HEK293 (cell line): Measurements from ENCODE around the gene CCDC3.

Experiments
- ZBTB26 ChIP-seq: fragments of 450-650 bp; formaldehyde crosslinking; optimal IDR thresholded peaks from 2 replicates; pipeline ENCODE3; 2016; ENCODE audit warnings: missing biosample characterization, mild to moderate bottlenecking, missing genetic modification characterization
- ZNF302 ChIP-seq: fragments of 450-650 bp; formaldehyde crosslinking; IDR thresholded peaks from 2 replicates; pipeline ENCODE4 v1.5.1; 2016; ENCODE audit warnings: missing biosample characterization, missing genetic modification characterization, low read depth
- ZNF433 ChIP-seq: fragments of 450-650 bp; formaldehyde crosslinking; IDR thresholded peaks from 2 replicates; pipeline ENCODE4 v1.5.1; 2016; ENCODE audit warnings: missing biosample characterization, missing genetic modification characterization, low read depth
- ZNF529 ChIP-seq: fragments of 450-650 bp; formaldehyde crosslinking; IDR thresholded peaks from 2 replicates; pipeline ENCODE4 v1.5.1; 2017; ENCODE audit warnings: missing genetic modification characterization, missing biosample characterization; ENCODE audit not compliant: insufficient replicate concordance
- ZNF670 ChIP-seq: fragments of 450-650 bp; formaldehyde crosslinking; IDR thresholded peaks from 2 replicates; pipeline ENCODE4 v1.5.1; 2016; ENCODE audit warnings: missing biosample characterization, missing genetic modification characterization, low read depth
- ZNF707 ChIP-seq: fragments of 450-650 bp; formaldehyde crosslinking; IDR thresholded peaks from 2 replicates; pipeline ENCODE4 v1.5.1; 2016; ENCODE audit warnings: missing biosample characterization, missing genetic modification characterization
- ZNF792 ChIP-seq: fragments of 450-650 bp; formaldehyde crosslinking; IDR thresholded peaks from 2 replicates; pipeline ENCODE4 v1.5.1; 2016; ENCODE audit warnings: missing biosample characterization, missing genetic modification characterization
- TF ChIP-seq, protein P1 (sequence below): fragments of 450-650 bp; formaldehyde crosslinking; IDR thresholded peaks from 2 replicates; pipeline ENCODE4 v1.5.1; 2016; ENCODE audit warnings: missing biosample characterization, missing genetic modification characterization

GRCh38 chr10:12974078-12974477 lies 27.4 kb downstream of the CCDC3 start:
- no peak for TF ChIP-seq ZNF302
- no peak for TF ChIP-seq ZNF529 (tag by site-specific recombination)
- TF ChIP-seq ZBTB26 (tag by site-specific recombination): no peak
- TF ChIP-seq ZNF707 (tag by site-specific recombination): no peak
- TF ChIP-seq ZNF433 (tag by site-specific recombination): no peak
- no peak for TF ChIP-seq ZNF670 (tag by site-specific recombination)
- TF ChIP-seq, protein P1, sequence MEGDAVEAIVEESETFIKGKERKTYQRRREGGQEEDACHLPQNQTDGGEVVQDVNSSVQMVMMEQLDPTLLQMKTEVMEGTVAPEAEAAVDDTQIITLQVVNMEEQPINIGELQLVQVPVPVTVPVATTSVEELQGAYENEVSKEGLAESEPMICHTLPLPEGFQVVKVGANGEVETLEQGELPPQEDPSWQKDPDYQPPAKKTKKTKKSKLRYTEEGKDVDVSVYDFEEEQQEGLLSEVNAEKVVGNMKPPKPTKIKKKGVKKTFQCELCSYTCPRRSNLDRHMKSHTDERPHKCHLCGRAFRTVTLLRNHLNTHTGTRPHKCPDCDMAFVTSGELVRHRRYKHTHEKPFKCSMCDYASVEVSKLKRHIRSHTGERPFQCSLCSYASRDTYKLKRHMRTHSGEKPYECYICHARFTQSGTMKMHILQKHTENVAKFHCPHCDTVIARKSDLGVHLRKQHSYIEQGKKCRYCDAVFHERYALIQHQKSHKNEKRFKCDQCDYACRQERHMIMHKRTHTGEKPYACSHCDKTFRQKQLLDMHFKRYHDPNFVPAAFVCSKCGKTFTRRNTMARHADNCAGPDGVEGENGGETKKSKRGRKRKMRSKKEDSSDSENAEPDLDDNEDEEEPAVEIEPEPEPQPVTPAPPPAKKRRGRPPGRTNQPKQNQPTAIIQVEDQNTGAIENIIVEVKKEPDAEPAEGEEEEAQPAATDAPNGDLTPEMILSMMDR (tag by site-specific recombination): no peak
- TF ChIP-seq ZNF792 (tag by site-specific recombination): no peak
